HCT116 (cell line): Measurements from ENCODE around the gene RARG. TPM values are rescaled to one million over a fixed set of nuclear protein-coding genes. Genes with fewer than 3 reads are reported as not detected.

Experiments used
- ATAC-seq: fragments of 200-7000 bp; cut with Tn5 transposase; 2 replicates; pipeline ENCODE4 v1.9.1; 2020; ENCODE audit warnings: mild to moderate bottlenecking, moderate library complexity
- BruUV-seq: library from RNA; stranded (reverse); fragments of 400-500 nt; replicated peaks from 2 replicates; lab custom pipeline; 2021; lab: Mats Ljungman, UMichigan
- CTCF ChIA-PET: fragments of 300-600 bp; sonication (Branson Sonifier 250); formaldehyde crosslinking; loops from one replicate; lab custom pipeline; 2021; ENCODE audit warnings: antibody characterized with exemption; lab: Charles Lee
- POLR2A ChIA-PET: fragments of 300-600, 350-600 bp; sonication (Branson Sonifier 250); formaldehyde crosslinking; loops from one replicate; lab custom pipeline; 2021; ENCODE audit warnings: antibody characterized with exemption; lab: Charles Lee
- RAD21 ChIA-PET, 2 experiments: fragments of 300-600 bp; sonication (Branson Sonifier 250); formaldehyde crosslinking; loops; one replicate each; lab custom pipeline; 2023; ENCODE audit warnings: low total read pairs in 2 of 2; ENCODE audit not compliant: uncharacterized antibody in 2 of 2, unreplicated experiment in 2 of 2, low non-redundant PET in 1 of 2; lab: Charles Lee
- DNase-seq: peaks from one replicate; pipeline ENCODE4 v3.0.0-alpha.2; 2010; ENCODE audit warnings: low read depth, low spot score
- H2AFZ ChIP-seq: fragments of 200-600 bp; shearing (Covaris generic), sonication (generic); 2 replicates; pipeline ENCODE4 v1.6.1; 2017; ENCODE audit warnings: low read depth, mixed run types, mixed read lengths, antibody characterized with exemption, low read length; ENCODE audit not compliant: poor library complexity, severe bottlenecking
- H3K27ac ChIP-seq: 2 replicates; pipeline ENCODE4 v1.5.1; 2012; ENCODE audit warnings: low read depth, low read length
- H3K27me3 ChIP-seq: fragments of 200-600 bp; sonication (generic); 2 replicates; pipeline ENCODE4 v1.6.1; 2016; ENCODE audit warnings: mixed run types, low read length, mixed read lengths; ENCODE audit not compliant: insufficient read depth
- H3K36me3 ChIP-seq, 2 experiments: fragments of 200-500 bp in 1 of 2; fragments of 200-600 bp in 1 of 2; sonication (Bioruptor generic) in 1 of 2; sonication (generic) in 1 of 2; 2 replicates each; pipeline versions ENCODE4 v1.5.1 to v1.6.1; 2014 to 2016; ENCODE audit warnings: low read length in 2 of 2, inconsistent platforms in 1 of 2, mixed read lengths in 1 of 2, mixed run types in 1 of 2; ENCODE audit not compliant: insufficient read depth in 2 of 2, control insufficient read depth in 1 of 2
- H3K4me1 ChIP-seq, 2 experiments: fragments of 200-600 bp in 1 of 2; sonication (generic) in 1 of 2; 2 replicates each; pipeline versions ENCODE4 v1.5.1 to v1.6.1; 2012 to 2017; ENCODE audit warnings: low read length in 2 of 2, inconsistent platforms in 1 of 2, mild to moderate bottlenecking in 1 of 2, mixed read lengths in 1 of 2, mixed run types in 1 of 2, moderate library complexity in 1 of 2; ENCODE audit not compliant: insufficient read depth in 2 of 2, control insufficient read depth in 1 of 2
- H3K4me2 ChIP-seq: fragments of 200-600 bp; sonication (generic); 2 replicates; pipeline ENCODE4 v1.6.1; 2017; ENCODE audit warnings: mixed run types, low read length, mixed read lengths
- H3K4me3 ChIP-seq, 2 experiments: fragments of 200-600 bp in 1 of 2; sonication (generic) in 1 of 2; replicated peaks in 1 of 2; 2 replicates each; pipeline ENCODE4 v1.5.1; 2011 to 2016; ENCODE audit warnings: low read length in 2 of 2, control low read depth in 1 of 2, low read depth in 1 of 2, mild to moderate bottlenecking in 1 of 2, mixed read lengths in 1 of 2, mixed run types in 1 of 2
- H3K79me2 ChIP-seq: fragments of 200-600 bp; sonication (generic); 2 replicates; pipeline ENCODE4 v1.6.1; 2017; ENCODE audit warnings: mild to moderate bottlenecking, mixed run types, low read length, moderate library complexity, mixed read lengths; ENCODE audit not compliant: insufficient read depth
- H3K9ac ChIP-seq: fragments of 200-600 bp; sonication (generic); 2 replicates; pipeline ENCODE4 v1.6.1; 2016; ENCODE audit warnings: low read length, mixed read lengths
- H3K9me2 ChIP-seq: fragments of 200-600 bp; sonication (generic), shearing (Covaris generic); 2 replicates; pipeline ENCODE4 v1.6.1; 2017; ENCODE audit warnings: mixed run types, mild to moderate bottlenecking, moderate library complexity; ENCODE audit not compliant: insufficient read depth
- H3K9me3 ChIP-seq, 2 experiments: fragments of 200-500 bp in 1 of 2; fragments of 200-600 bp in 1 of 2; sonication (Bioruptor generic) in 1 of 2; sonication (generic) in 1 of 2; 2 replicates each; pipeline ENCODE4 v1.6.1; 2014 to 2017; ENCODE audit warnings: low read length in 2 of 2, mixed read lengths in 2 of 2, inconsistent platforms in 1 of 2, low read depth in 1 of 2, mild to moderate bottlenecking in 1 of 2, mixed run types in 1 of 2, moderate library complexity in 1 of 2; ENCODE audit not compliant: control insufficient read depth in 1 of 2, insufficient read depth in 1 of 2
- H4K20me1 ChIP-seq: fragments of 200-600 bp; sonication (generic), shearing (Covaris generic); 2 replicates; pipeline ENCODE4 v1.6.1; 2017; ENCODE audit warnings: mixed run types, mild to moderate bottlenecking, moderate library complexity; ENCODE audit not compliant: insufficient read depth
- ATF3 ChIP-seq: IDR thresholded peaks from 2 replicates; pipeline ENCODE4 v1.6.1; 2012
- CBX3 ChIP-seq: IDR thresholded peaks from 2 replicates; pipeline ENCODE4 v1.6.1; 2012; ENCODE audit warnings: low read depth
- CEBPB ChIP-seq: IDR thresholded peaks from 2 replicates; pipeline ENCODE4 v1.6.1; 2012; ENCODE audit warnings: low read depth
- EGR1 ChIP-seq: IDR thresholded peaks from 2 replicates; pipeline ENCODE4 v1.6.1; 2012; ENCODE audit warnings: low read depth
- EZH2 ChIP-seq: fragments of 200-600 bp; sonication (generic); IDR thresholded peaks from 2 replicates; pipeline ENCODE4 v1.6.1; 2017; ENCODE audit warnings: antibody characterized with exemption, mixed run types
- FOSL1 ChIP-seq: IDR thresholded peaks from 2 replicates; pipeline ENCODE4 v1.6.1; 2012; ENCODE audit warnings: low read depth
- JUND ChIP-seq: IDR thresholded peaks from 2 replicates; pipeline ENCODE4 v1.6.1; 2012
- POLR2AphosphoS5 ChIP-seq: IDR thresholded peaks from 2 replicates; pipeline ENCODE4 v1.6.1; 2011; ENCODE audit warnings: mild to moderate bottlenecking, low read depth, low read length, moderate library complexity
- RAD21 ChIP-seq: IDR thresholded peaks from 2 replicates; pipeline ENCODE4 v1.6.1; 2012; ENCODE audit warnings: low read depth, mild to moderate bottlenecking
- REST ChIP-seq: IDR thresholded peaks from 2 replicates; pipeline ENCODE4 v1.6.1; 2012; ENCODE audit warnings: low read depth
- SIN3A ChIP-seq: IDR thresholded peaks from 2 replicates; pipeline ENCODE4 v1.6.1; 2012; ENCODE audit warnings: low read depth
- SP1 ChIP-seq: IDR thresholded peaks from 2 replicates; pipeline ENCODE4 v1.6.1; 2012; ENCODE audit warnings: low read depth
- SRF ChIP-seq: IDR thresholded peaks from 2 replicates; pipeline ENCODE4 v1.6.1; 2012; ENCODE audit warnings: low read depth
- TCF7L2 ChIP-seq: IDR thresholded peaks from 2 replicates; pipeline ENCODE4 v1.7.0; 2011; ENCODE audit warnings: borderline replicate concordance, inconsistent platforms; ENCODE audit not compliant: insufficient read depth, insufficient read length; ENCODE audit errors: extremely low read depth
- YY1 ChIP-seq: IDR thresholded peaks from 2 replicates; pipeline ENCODE4 v1.6.1; 2011; ENCODE audit warnings: low read length, low read depth, moderate library complexity, mild to moderate bottlenecking; ENCODE audit not compliant: insufficient replicate concordance; ENCODE audit errors: extremely low read depth
- ZBTB33 ChIP-seq: IDR thresholded peaks from 2 replicates; pipeline ENCODE4 v1.6.1; 2011; ENCODE audit warnings: mild to moderate bottlenecking, low read length, moderate library complexity; ENCODE audit not compliant: insufficient replicate concordance; ENCODE audit errors: extremely low read depth
- ZFX ChIP-seq: fragments of 450-650 bp; IDR thresholded peaks from 2 replicates; pipeline ENCODE4 v1.6.1; 2017
- ZNF274 ChIP-seq: fragments of 200-500 bp; sonication (Bioruptor generic); IDR thresholded peaks from 2 replicates; pipeline ENCODE4 v1.6.1; 2014; ENCODE audit warnings: mild to moderate bottlenecking, low read depth, low read length, inconsistent platforms
- intact Hi-C: fragments of 100-400 bp; cut with micrococcal nuclease; formaldehyde crosslinking; loops from 2 replicates; pipeline ENCODE4 v1.10.0; 2022
- total RNA-seq: library from RNA; stranded (reverse); gene quantifications from one replicate; pipeline ENCODE4 v1.2.1, GENCODE V29; 2021; ENCODE audit not compliant: unreplicated experiment
- TF ChIP-seq, protein P1 (sequence below), 3 experiments: fragments of 200-600 bp in 1 of 3; sonication (generic) in 1 of 3; IDR thresholded peaks in 2 of 3; conservative IDR thresholded peaks in 1 of 3; 2 replicates each; pipeline ENCODE4 v1.5.1; 2012 to 2017; ENCODE audit warnings: low read depth in 2 of 3, low read length in 2 of 3, antibody characterized with exemption in 1 of 3, borderline replicate concordance in 1 of 3, control low read depth in 1 of 3, mild to moderate bottlenecking in 1 of 3, mixed read lengths in 1 of 3, mixed run types in 1 of 3, moderate library complexity in 1 of 3; ENCODE audit not compliant: insufficient read depth in 1 of 3
- TF ChIP-seq, protein P2 (sequence below): IDR thresholded peaks from 2 replicates; pipeline ENCODE4 v1.6.1; 2012

Gene RARG
- total RNA-seq, 1 experiment from 2014 or later, result 68.9 TPM

- Histone ChIP-seq H3K36me3 (peaks cover 27 to 64% of the 10 kb centered on the region in 2 experiments), H2AFZ (no peak overlapping the region), H3K4me3 (no peak overlapping the region), H3K4me2 (no peak overlapping the region), H3K9me2 (no peaks in the 10 kb centered on the region), H3K9ac (no peak overlapping the region), H3K4me1 (no peaks in the 10 kb centered on the region), H3K79me2 (no peaks in the 10 kb centered on the region), H3K27ac (no peak overlapping the region), H3K9me3 (no peaks in the 10 kb centered on the region), H3K27me3 (no peaks in the 10 kb centered on the region), H4K20me1 (no peaks in the 10 kb centered on the region)
- BruUV-seq, result no TSS peak
- RAD21 ChIA-PET, result no interaction called here
- intact Hi-C loops, result loop anchor here (10.0 kb wide), 1 partner anchor 215 kb away; no protein-coding TSS in a partner anchor
- CTCF ChIA-PET, result interaction anchor here (1.4 kb wide), 1 partner anchor 15 kb away, joined by 3 read pairs; the partner anchor contains the start of gene PFDN5
- ATAC-seq, result no peak
- DNase-seq, result no peak
- POLR2A ChIA-PET, result no interaction called here
- TF ChIP-seq, protein P1, sequence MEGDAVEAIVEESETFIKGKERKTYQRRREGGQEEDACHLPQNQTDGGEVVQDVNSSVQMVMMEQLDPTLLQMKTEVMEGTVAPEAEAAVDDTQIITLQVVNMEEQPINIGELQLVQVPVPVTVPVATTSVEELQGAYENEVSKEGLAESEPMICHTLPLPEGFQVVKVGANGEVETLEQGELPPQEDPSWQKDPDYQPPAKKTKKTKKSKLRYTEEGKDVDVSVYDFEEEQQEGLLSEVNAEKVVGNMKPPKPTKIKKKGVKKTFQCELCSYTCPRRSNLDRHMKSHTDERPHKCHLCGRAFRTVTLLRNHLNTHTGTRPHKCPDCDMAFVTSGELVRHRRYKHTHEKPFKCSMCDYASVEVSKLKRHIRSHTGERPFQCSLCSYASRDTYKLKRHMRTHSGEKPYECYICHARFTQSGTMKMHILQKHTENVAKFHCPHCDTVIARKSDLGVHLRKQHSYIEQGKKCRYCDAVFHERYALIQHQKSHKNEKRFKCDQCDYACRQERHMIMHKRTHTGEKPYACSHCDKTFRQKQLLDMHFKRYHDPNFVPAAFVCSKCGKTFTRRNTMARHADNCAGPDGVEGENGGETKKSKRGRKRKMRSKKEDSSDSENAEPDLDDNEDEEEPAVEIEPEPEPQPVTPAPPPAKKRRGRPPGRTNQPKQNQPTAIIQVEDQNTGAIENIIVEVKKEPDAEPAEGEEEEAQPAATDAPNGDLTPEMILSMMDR (IDR thresholded peaks at IDR 0.05 in 2 of 3, conservative IDR thresholded peaks at IDR 0.05 in 1 of 3; ENCODE audit: borderline replicate concordance in 1 of 3, insufficient read depth in 1 of 3, low read depth in 2 of 3, low read length in 2 of 3), result no peak
- TF ChIP-seq TCF7L2 (no peak), EGR1 (no peak), SP1 (no peak), CBX3 (no peak), SRF (no peak), ZBTB33 (no peak), ZFX (no peak), JUND (no peak), ATF3 (no peak), RAD21 (no peak), REST (no peak), SIN3A (no peak), FOSL1 (no peak), ZNF274 (no peak), EZH2 (no peak), POLR2AphosphoS5 (no peak), CEBPB (no peak), YY1 (no peak)
- TF ChIP-seq, protein P2, sequence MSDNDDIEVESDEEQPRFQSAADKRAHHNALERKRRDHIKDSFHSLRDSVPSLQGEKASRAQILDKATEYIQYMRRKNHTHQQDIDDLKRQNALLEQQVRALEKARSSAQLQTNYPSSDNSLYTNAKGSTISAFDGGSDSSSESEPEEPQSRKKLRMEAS, result no peak
These were observed 48.0 kb upstream of the RARG start for GRCh38 chr12:53279888-53280498.
